Measurements from ENCODE around the gene CLCNKB. TPM values are rescaled to one million over a fixed set of nuclear protein-coding genes. Genes with fewer than 3 reads are reported as not detected.

The CLCNKB gene
- total RNA-seq, 1 experiment from 2014 or later: not detected

DNA sequence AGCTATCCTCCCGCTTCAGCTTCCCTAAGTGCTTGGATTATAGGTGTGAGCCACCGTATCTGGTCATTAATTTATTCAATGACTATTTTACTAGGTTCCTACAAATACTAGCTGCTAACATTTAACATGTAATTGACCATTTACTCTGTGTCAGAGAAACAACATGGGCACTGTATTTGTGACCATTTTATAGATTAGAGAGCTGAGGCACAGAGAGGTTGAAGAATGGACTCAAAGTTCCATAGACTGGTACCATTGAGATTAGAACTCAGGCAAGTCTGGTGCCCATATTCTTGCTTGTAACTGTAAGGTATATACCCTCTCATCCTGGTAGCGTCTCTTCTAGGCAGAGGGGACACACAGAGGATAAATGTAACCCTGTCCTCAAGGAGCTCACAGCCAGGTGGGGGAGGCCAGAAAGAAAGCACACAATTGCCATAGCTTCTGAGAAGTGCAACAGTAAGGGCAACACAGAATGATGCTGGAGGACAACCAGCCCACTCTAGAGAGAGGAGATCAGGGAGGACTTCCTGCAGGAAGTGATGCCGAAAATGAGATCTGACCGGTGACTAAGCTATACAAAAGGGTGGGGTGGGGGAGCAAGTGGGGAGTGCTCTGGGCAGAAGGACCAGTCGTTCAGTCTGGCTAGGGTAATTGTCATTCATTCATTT lies 35.8 kb upstream of the CLCNKB start:
- Histone ChIP-seq H3K27me3 (ENCODE audit: low read length) (no peaks in the 10 kb centered on the region), H3K4me1 (ENCODE audit: insufficient read depth, low read length) (peaks cover 11% of the 10 kb centered on the region), H3K79me2 (ENCODE audit: low read length) (no peaks in the 10 kb centered on the region), H3K9me3 (ENCODE audit: low read length) (no peaks in the 10 kb centered on the region), H3K27ac (ENCODE audit: low read length) (0 out of 2 replicates have a peak overlapping the region, but pooled peaks have one; percentile 7), H3K36me3 (ENCODE audit: low read depth, low read length) (no peaks in the 10 kb centered on the region), H3K4me3 (ENCODE audit: low read length) (no peak overlapping the region), H3K9me2 (replicated peaks; ENCODE audit: low read length) (no peaks in the 10 kb centered on the region), H3F3A (ENCODE audit: low read length, unreplicated experiment) (no peaks in the 10 kb centered on the region), H3K4me2 (ENCODE audit: low read length) (no peak overlapping the region), H2AFZ (ENCODE audit: low read length) (no peak overlapping the region), H4K20me1 (ENCODE audit: low read length) (no peaks in the 10 kb centered on the region), H3K9ac (ENCODE audit: low read length) (no peak overlapping the region)
- intact Hi-C loops (cut with micrococcal nuclease): no loop called here
- CTCF ChIA-PET: interaction anchor here (0.6 kb wide), 1 partner anchor 59 kb away, joined by 6 read pairs; no protein-coding TSS in a partner anchor
- DNase-seq (no peak), ATAC-seq (peak; percentile 25)
- POLR2A ChIA-PET (ENCODE audit: unreplicated experiment): interaction anchor here (0.5 kb wide), 1 partner anchor 29 kb away, joined by 3 read pairs; no protein-coding TSS in a partner anchor
- no TSS peak for BruUV-seq (replicated peaks)
- TF ChIP-seq, protein P1, sequence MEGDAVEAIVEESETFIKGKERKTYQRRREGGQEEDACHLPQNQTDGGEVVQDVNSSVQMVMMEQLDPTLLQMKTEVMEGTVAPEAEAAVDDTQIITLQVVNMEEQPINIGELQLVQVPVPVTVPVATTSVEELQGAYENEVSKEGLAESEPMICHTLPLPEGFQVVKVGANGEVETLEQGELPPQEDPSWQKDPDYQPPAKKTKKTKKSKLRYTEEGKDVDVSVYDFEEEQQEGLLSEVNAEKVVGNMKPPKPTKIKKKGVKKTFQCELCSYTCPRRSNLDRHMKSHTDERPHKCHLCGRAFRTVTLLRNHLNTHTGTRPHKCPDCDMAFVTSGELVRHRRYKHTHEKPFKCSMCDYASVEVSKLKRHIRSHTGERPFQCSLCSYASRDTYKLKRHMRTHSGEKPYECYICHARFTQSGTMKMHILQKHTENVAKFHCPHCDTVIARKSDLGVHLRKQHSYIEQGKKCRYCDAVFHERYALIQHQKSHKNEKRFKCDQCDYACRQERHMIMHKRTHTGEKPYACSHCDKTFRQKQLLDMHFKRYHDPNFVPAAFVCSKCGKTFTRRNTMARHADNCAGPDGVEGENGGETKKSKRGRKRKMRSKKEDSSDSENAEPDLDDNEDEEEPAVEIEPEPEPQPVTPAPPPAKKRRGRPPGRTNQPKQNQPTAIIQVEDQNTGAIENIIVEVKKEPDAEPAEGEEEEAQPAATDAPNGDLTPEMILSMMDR (conservative IDR thresholded peaks at IDR 0.05; ENCODE audit: low read depth, low read length): no peak
- TF ChIP-seq EZH2 (IDR thresholded peaks at IDR 0.05; ENCODE audit: low read length, unreplicated experiment): no peak

DNA sequence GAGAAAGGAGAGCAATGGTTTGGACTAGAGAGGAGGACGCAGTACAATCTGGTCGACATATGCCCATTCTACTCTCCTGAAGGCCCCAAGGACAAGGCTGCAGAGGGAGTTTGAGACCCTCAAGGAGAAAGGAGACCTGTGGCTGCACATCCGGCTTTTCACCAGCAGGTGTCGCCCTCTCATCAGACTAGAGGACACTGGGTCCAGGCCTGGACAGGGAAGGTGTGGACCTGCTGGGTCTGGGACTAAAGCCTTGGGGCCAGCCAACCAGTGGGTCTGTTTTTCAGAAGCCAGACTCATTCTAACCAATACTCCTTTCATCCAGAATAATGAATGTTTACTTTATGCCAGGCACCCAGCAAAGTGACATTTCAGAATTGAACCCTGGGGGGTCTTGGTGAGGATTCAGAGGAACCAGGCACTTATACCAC lies 34.5 kb upstream of the CLCNKB start:
- Histone ChIP-seq H3K36me3 (ENCODE audit: low read depth, low read length) (no peaks in the 10 kb centered on the region), H3K79me2 (ENCODE audit: low read length) (no peaks in the 10 kb centered on the region), H2AFZ (ENCODE audit: low read length) (no peak overlapping the region), H3K27ac (ENCODE audit: low read length) (no peak overlapping the region), H3K27me3 (ENCODE audit: low read length) (no peaks in the 10 kb centered on the region), H3K9me2 (replicated peaks; ENCODE audit: low read length) (no peaks in the 10 kb centered on the region), H3K4me3 (ENCODE audit: low read length) (no peak overlapping the region), H3K4me1 (ENCODE audit: insufficient read depth, low read length) (peaks cover 12% of the 10 kb centered on the region), H3F3A (ENCODE audit: low read length, unreplicated experiment) (no peaks in the 10 kb centered on the region), H4K20me1 (ENCODE audit: low read length) (no peaks in the 10 kb centered on the region), H3K9me3 (ENCODE audit: low read length) (no peaks in the 10 kb centered on the region), H3K4me2 (ENCODE audit: low read length) (no peak overlapping the region), H3K9ac (ENCODE audit: low read length) (no peak overlapping the region)
- TF ChIP-seq, protein P1 (conservative IDR thresholded peaks at IDR 0.05; ENCODE audit: low read depth, low read length): peak; percentile 98
- no peak for TF ChIP-seq EZH2 (IDR thresholded peaks at IDR 0.05; ENCODE audit: low read length, unreplicated experiment)
- BruUV-seq (replicated peaks): no TSS peak
- ChIA-PET CTCF (no interaction called here), POLR2A (ENCODE audit: unreplicated experiment) (interaction anchor here (0.6 kb wide), 1 partner anchor 191 kb away, joined by 8 read pairs; no protein-coding TSS in a partner anchor)
- peak; percentile 75 for ATAC-seq
- DNase-seq: peak; percentile 83
- intact Hi-C loops (cut with micrococcal nuclease): loop anchor here (1.0 kb wide), 2 partner anchors 23 to 47 kb away; no protein-coding TSS in a partner anchor

DNA sequence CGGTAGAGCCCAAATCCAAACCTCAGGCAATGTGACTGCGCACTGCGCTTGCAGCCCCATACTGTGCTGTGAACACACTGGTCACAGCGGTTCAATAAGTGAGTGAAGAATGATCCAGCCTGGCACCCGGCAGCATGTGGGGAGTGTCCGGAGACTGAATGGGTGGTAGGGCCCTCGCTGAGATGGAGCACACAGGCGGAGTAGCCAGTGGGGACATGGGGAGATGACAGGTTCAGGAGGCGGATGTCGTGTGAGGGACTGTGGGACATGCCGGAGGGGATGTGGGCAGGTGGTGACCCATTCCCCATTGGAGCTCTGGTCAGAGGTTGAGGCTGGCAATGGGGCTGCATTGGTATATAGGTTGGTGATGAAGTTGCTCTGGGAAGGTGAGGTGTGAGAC lies 33.9 kb upstream of the CLCNKB start:
- no peak for ATAC-seq
- BruUV-seq (replicated peaks): no TSS peak

More for the DNA sequence above, 33.9 kb upstream of the CLCNKB start:
- H3K9me2 ChIP-seq (replicated peaks; ENCODE audit: low read length): no peaks in the 10 kb centered on the region
- H3K36me3 ChIP-seq (ENCODE audit: low read depth, low read length): no peaks in the 10 kb centered on the region
- no peaks in the 10 kb centered on the region for H3K27me3 ChIP-seq (ENCODE audit: low read length)
- H3K27ac ChIP-seq (ENCODE audit: low read length): no peak overlapping the region
- no peak overlapping the region for H2AFZ ChIP-seq (ENCODE audit: low read length)
- no peaks in the 10 kb centered on the region for H3F3A ChIP-seq (ENCODE audit: low read length, unreplicated experiment)
- no peaks in the 10 kb centered on the region for H4K20me1 ChIP-seq (ENCODE audit: low read length)
- H3K4me1 ChIP-seq (ENCODE audit: insufficient read depth, low read length): peaks cover 12% of the 10 kb centered on the region
- ChIA-PET CTCF (no interaction called here), POLR2A (ENCODE audit: unreplicated experiment) (no interaction called here)
- H3K9ac ChIP-seq (ENCODE audit: low read length): no peak overlapping the region
- intact Hi-C loops (cut with micrococcal nuclease): loop anchor here (1.0 kb wide), 2 partner anchors 23 to 47 kb away; no protein-coding TSS in a partner anchor
- DNase-seq: no peak
- no peak overlapping the region for H3K4me3 ChIP-seq (ENCODE audit: low read length)
- no peak overlapping the region for H3K4me2 ChIP-seq (ENCODE audit: low read length)
- TF ChIP-seq, protein P1 (conservative IDR thresholded peaks at IDR 0.05; ENCODE audit: low read depth, low read length): no peak
- no peak for TF ChIP-seq EZH2phosphoT487 (IDR thresholded peaks at IDR 0.05; ENCODE audit: borderline replicate concordance, low read length)
- TF ChIP-seq EZH2 (IDR thresholded peaks at IDR 0.05; ENCODE audit: low read length, unreplicated experiment): no peak
- no peaks in the 10 kb centered on the region for H3K9me3 ChIP-seq (ENCODE audit: low read length)
- no peaks in the 10 kb centered on the region for H3K79me2 ChIP-seq (ENCODE audit: low read length)
